H1 (cell line): Measurements from ENCODE around the gene TMEM130. TPM values are rescaled to one million over a fixed set of nuclear protein-coding genes. Genes with fewer than 3 reads are reported as not detected.

ENCODE experiments used
- GABPA ChIP-seq: IDR thresholded peaks from 2 replicates; pipeline ENCODE4 v1.6.1; 2011; ENCODE audit warnings: mild to moderate bottlenecking, low read length, moderate library complexity, borderline replicate concordance; ENCODE audit not compliant: insufficient read depth
- SUZ12 ChIP-seq: fragments of 200-600 bp; sonication (generic); IDR thresholded peaks from 2 replicates; pipeline ENCODE4 v1.6.1; 2012; ENCODE audit warnings: mild to moderate bottlenecking, inconsistent platforms, low read length, moderate library complexity, mixed read lengths
- polyA plus RNA-seq, 7 experiments: library from polyadenylated mRNA; depleted of rRNA in 3 of 7; stranded (reverse) in 5 of 7; unstranded in 2 of 7; fragments of >200 nt in 5 of 7; fragments of 200-250 nt in 2 of 7; gene quantifications; 1 replicate in 5 of 7; 2 replicates in 1 of 7; 4 replicates in 1 of 7; pipeline versions ENCODE4 v1.2.1 to v1.2.3, GENCODE V29; 2011 to 2013; ENCODE audit warnings: missing spikeins in 2 of 7, mixed read lengths in 2 of 7
- total RNA-seq: library from RNA; stranded (reverse); fragmentation: NEBNext Ultra II Directional; extraction: Animal tissue kit (Norgen Biotek cat#: 25700); gene quantifications from 2 replicates; pipeline ENCODE4 v1.2.1, GENCODE V29; 2021
- TF ChIP-seq, protein P1 (sequence below): fragments of 300-600 bp; sonication (generic); IDR thresholded peaks from 2 replicates; pipeline ENCODE4 v1.7.1; 2012; ENCODE audit warnings: low read length, moderate library complexity, mild to moderate bottlenecking, inconsistent platforms; ENCODE audit not compliant: insufficient replicate concordance

The TMEM130 gene
- total and polyA plus RNA-seq, 2 of the 8 experiments (the other 6 are each of a cell fraction or from before 2014, with no cell fraction given) = 2.9 to 6.6 TPM

DNA sequence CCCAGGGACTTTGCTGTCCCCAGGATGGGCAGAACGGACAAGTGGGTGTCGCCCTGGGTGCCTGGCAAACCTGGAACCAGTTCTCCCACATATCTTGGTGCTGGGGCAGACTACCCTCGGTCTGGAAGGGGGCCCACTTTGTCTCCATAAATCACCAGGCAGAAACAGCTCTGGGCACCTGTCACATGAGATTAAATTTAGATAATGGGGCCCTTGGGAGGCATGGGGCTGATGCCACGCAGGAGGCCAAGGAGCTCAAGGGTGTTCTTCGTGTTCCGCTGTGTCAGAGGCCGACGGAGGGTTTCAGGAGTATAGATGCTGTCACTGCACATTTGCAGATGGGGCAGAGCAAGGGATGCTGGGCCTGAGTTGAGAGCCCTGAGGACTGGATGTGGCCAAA is 72.7 kb downstream of the TMEM130 start (continued):
- TF ChIP-seq, protein P1, sequence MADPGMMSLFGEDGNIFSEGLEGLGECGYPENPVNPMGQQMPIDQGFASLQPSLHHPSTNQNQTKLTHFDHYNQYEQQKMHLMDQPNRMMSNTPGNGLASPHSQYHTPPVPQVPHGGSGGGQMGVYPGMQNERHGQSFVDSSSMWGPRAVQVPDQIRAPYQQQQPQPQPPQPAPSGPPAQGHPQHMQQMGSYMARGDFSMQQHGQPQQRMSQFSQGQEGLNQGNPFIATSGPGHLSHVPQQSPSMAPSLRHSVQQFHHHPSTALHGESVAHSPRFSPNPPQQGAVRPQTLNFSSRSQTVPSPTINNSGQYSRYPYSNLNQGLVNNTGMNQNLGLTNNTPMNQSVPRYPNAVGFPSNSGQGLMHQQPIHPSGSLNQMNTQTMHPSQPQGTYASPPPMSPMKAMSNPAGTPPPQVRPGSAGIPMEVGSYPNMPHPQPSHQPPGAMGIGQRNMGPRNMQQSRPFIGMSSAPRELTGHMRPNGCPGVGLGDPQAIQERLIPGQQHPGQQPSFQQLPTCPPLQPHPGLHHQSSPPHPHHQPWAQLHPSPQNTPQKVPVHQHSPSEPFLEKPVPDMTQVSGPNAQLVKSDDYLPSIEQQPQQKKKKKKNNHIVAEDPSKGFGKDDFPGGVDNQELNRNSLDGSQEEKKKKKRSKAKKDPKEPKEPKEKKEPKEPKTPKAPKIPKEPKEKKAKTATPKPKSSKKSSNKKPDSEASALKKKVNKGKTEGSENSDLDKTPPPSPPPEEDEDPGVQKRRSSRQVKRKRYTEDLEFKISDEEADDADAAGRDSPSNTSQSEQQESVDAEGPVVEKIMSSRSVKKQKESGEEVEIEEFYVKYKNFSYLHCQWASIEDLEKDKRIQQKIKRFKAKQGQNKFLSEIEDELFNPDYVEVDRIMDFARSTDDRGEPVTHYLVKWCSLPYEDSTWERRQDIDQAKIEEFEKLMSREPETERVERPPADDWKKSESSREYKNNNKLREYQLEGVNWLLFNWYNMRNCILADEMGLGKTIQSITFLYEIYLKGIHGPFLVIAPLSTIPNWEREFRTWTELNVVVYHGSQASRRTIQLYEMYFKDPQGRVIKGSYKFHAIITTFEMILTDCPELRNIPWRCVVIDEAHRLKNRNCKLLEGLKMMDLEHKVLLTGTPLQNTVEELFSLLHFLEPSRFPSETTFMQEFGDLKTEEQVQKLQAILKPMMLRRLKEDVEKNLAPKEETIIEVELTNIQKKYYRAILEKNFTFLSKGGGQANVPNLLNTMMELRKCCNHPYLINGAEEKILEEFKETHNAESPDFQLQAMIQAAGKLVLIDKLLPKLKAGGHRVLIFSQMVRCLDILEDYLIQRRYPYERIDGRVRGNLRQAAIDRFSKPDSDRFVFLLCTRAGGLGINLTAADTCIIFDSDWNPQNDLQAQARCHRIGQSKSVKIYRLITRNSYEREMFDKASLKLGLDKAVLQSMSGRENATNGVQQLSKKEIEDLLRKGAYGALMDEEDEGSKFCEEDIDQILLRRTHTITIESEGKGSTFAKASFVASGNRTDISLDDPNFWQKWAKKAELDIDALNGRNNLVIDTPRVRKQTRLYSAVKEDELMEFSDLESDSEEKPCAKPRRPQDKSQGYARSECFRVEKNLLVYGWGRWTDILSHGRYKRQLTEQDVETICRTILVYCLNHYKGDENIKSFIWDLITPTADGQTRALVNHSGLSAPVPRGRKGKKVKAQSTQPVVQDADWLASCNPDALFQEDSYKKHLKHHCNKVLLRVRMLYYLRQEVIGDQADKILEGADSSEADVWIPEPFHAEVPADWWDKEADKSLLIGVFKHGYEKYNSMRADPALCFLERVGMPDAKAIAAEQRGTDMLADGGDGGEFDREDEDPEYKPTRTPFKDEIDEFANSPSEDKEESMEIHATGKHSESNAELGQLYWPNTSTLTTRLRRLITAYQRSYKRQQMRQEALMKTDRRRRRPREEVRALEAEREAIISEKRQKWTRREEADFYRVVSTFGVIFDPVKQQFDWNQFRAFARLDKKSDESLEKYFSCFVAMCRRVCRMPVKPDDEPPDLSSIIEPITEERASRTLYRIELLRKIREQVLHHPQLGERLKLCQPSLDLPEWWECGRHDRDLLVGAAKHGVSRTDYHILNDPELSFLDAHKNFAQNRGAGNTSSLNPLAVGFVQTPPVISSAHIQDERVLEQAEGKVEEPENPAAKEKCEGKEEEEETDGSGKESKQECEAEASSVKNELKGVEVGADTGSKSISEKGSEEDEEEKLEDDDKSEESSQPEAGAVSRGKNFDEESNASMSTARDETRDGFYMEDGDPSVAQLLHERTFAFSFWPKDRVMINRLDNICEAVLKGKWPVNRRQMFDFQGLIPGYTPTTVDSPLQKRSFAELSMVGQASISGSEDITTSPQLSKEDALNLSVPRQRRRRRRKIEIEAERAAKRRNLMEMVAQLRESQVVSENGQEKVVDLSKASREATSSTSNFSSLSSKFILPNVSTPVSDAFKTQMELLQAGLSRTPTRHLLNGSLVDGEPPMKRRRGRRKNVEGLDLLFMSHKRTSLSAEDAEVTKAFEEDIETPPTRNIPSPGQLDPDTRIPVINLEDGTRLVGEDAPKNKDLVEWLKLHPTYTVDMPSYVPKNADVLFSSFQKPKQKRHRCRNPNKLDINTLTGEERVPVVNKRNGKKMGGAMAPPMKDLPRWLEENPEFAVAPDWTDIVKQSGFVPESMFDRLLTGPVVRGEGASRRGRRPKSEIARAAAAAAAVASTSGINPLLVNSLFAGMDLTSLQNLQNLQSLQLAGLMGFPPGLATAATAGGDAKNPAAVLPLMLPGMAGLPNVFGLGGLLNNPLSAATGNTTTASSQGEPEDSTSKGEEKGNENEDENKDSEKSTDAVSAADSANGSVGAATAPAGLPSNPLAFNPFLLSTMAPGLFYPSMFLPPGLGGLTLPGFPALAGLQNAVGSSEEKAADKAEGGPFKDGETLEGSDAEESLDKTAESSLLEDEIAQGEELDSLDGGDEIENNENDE = no peak
- no peak for TF ChIP-seq GABPA
- no peak for TF ChIP-seq SUZ12
